ENCODE data around the gene TTC21A.

- TF ChIP-seq, protein P1, sequence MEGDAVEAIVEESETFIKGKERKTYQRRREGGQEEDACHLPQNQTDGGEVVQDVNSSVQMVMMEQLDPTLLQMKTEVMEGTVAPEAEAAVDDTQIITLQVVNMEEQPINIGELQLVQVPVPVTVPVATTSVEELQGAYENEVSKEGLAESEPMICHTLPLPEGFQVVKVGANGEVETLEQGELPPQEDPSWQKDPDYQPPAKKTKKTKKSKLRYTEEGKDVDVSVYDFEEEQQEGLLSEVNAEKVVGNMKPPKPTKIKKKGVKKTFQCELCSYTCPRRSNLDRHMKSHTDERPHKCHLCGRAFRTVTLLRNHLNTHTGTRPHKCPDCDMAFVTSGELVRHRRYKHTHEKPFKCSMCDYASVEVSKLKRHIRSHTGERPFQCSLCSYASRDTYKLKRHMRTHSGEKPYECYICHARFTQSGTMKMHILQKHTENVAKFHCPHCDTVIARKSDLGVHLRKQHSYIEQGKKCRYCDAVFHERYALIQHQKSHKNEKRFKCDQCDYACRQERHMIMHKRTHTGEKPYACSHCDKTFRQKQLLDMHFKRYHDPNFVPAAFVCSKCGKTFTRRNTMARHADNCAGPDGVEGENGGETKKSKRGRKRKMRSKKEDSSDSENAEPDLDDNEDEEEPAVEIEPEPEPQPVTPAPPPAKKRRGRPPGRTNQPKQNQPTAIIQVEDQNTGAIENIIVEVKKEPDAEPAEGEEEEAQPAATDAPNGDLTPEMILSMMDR (IDR thresholded peaks at IDR 0.05; ENCODE audit: insufficient read depth, low read length, poor library complexity, severe bottlenecking): no peak
- no peak for TF ChIP-seq EZH2phosphoT487 (conservative IDR thresholded peaks at IDR 0.05; ENCODE audit: low read length)
Measured at GRCh38 chr3:39125841-39126500, 18.5 kb downstream of the TTC21A start.
